ENCODE measurements around the gene USP3. TPM values are rescaled to one million over a fixed set of nuclear protein-coding genes. Genes with fewer than 3 reads are reported as not detected.

Gene USP3
- total and polyA plus RNA-seq, 2 donors (not counting 1 experiment from before 2014, with no cell fraction given) = 43.4 to 152 TPM

GRCh38 chr15:63599401-63600000, 95.1 kb downstream of the USP3 start:
- peak overlapping the region; percentile 65 to 76 for H3K27ac ChIP-seq (ENCODE audit: low read length in 2 of 2)
- peak overlapping the region in 4 of 5 experiments; percentile 67 to 74 (median 68) for H3K4me3 ChIP-seq (ENCODE audit: control extremely low read depth in 1 of 5, extremely low read depth in 1 of 5, insufficient read depth in 1 of 5, low read depth in 2 of 5, low read length in 4 of 5)
- POLR2A ChIA-PET = interaction anchor here (0.6 to 3.9 kb wide), 5 partner anchors 10 to 318 kb away, joined by 3 to 27 read pairs (median 12); partner anchors contain the start of gene USP3
- no peaks in the 10 kb centered on the region for H3K79me2 ChIP-seq (ENCODE audit: control insufficient read depth, insufficient read depth, low read length)
- peak; percentile 91 for DNase-seq
- Mint-ChIP-seq H3K27me3 (no peaks in the 10 kb centered on the region), H3K4me3 (peak overlapping the region; percentile 96), H3K27ac (peak overlapping the region; percentile 96), H3K4me1 (peaks cover 77% of the 10 kb centered on the region), H3K9me3 (ENCODE audit: insufficient read depth) (no peaks in the 10 kb centered on the region)
- peak; percentile 20 for ATAC-seq (ENCODE audit: low read depth)
- H3K9ac ChIP-seq (ENCODE audit: low read length) = peak overlapping the region; percentile 68
- no peaks in the 10 kb centered on the region for H3K9me3 ChIP-seq (ENCODE audit: control extremely low read depth in 1 of 3, control insufficient read depth in 2 of 3, insufficient read depth in 1 of 3, low read length in 2 of 3)
- intact Hi-C loops (cut with micrococcal nuclease) = loop anchor here (1.0 to 10.0 kb wide), 2 partner anchors 55 to 133 kb away; no protein-coding TSS in a partner anchor
- H4K20me1 ChIP-seq (ENCODE audit: control insufficient read depth, insufficient read depth, low read length, poor library complexity, severe bottlenecking) = no peaks in the 10 kb centered on the region
- peak overlapping the region; percentile 86 for H2AFZ ChIP-seq (ENCODE audit: insufficient read depth, low read depth, low read length, poor library complexity, severe bottlenecking)
- CTCF ChIA-PET = interaction anchor here (0.5 to 3.7 kb wide), 19 partner anchors 10 to 598 kb away, joined by 3 to 37 read pairs (median 4); no protein-coding TSS in a partner anchor
- H3K4me1 ChIP-seq (ENCODE audit: control insufficient read depth in 2 of 2, insufficient read depth in 2 of 2, low read length in 2 of 2) = peaks cover 50 to 62% of the 10 kb centered on the region in 2 donors
- no peak for TF ChIP-seq EZH2 (IDR thresholded peaks at IDR 0.05; ENCODE audit: borderline replicate concordance, insufficient read depth, low read depth, low read length, poor library complexity, severe bottlenecking)
- TF ChIP-seq CTCF (IDR thresholded peaks at IDR 0.05) = peak; percentile 25
- peak overlapping the region; percentile 92 for H3K4me2 ChIP-seq (replicated peaks; ENCODE audit: low read depth, low read length, poor library complexity, severe bottlenecking)
- no peaks in the 10 kb centered on the region for H3K36me3 ChIP-seq (replicated peaks in 1 of 2; ENCODE audit: control extremely low read depth in 1 of 2, control insufficient read depth in 1 of 2, extremely low read depth in 1 of 2, insufficient read depth in 2 of 2, low read length in 1 of 2)
- H3K27me3 ChIP-seq (replicated peaks in 1 of 4; ENCODE audit: control extremely low read depth in 1 of 4, control insufficient read depth in 3 of 4, insufficient read depth in 4 of 4, low read length in 3 of 4) = no peaks in the 10 kb centered on the region
- WGBS (ENCODE audit: insufficient coverage) = 6% methylated on average over 14 of the region's 19 CpGs

Data from B cell (primary cell).